ENCODE measurements around the gene XYLT1.

XYLT1 gene

GRCh38 chr16:17287166-17287800 is 183.5 kb downstream of the XYLT1 start:
- Histone ChIP-seq H3K18ac (ENCODE audit: low read depth in 1 of 2, low read length in 2 of 2) (no peak overlapping the region), H2AFZ (ENCODE audit: low read depth, low read length) (no peak overlapping the region), H3K4ac (ENCODE audit: low read depth in 1 of 2, low read length in 2 of 2) (no peak overlapping the region), H3K9ac (ENCODE audit: low read length) (no peak overlapping the region), H3K4me2 (ENCODE audit: low read length, poor library complexity, severe bottlenecking) (no peak overlapping the region), H3K14ac (ENCODE audit: low read length in 2 of 2) (no peak overlapping the region), H3K27ac (ENCODE audit: low read length, poor library complexity, severe bottlenecking) (no peak overlapping the region), H3K4me1 (ENCODE audit: control insufficient read depth, insufficient read depth, low read depth, low read length) (no peaks in the 10 kb centered on the region), H2BK5ac (ENCODE audit: low read depth, low read length, poor library complexity, severe bottlenecking) (no peak overlapping the region), H4K91ac (ENCODE audit: low read length) (no peak overlapping the region), H2AK5ac (ENCODE audit: low read length, severe bottlenecking) (no peak overlapping the region), H3K9me3 (ENCODE audit: control insufficient read depth, low read length) (no peaks in the 10 kb centered on the region), H4K8ac (ENCODE audit: low read length) (no peak overlapping the region), H2BK12ac (ENCODE audit: low read length in 2 of 2) (no peak overlapping the region), H3K4me3 (ENCODE audit: insufficient read depth in 1 of 2, low read depth in 1 of 2, low read length in 2 of 2) (no peak overlapping the region), H2BK15ac (ENCODE audit: low read depth, poor library complexity, severe bottlenecking) (no peak overlapping the region), H2BK120ac (ENCODE audit: low read depth, low read length) (no peak overlapping the region), H3K36me3 (ENCODE audit: control insufficient read depth in 1 of 2, insufficient read depth in 2 of 2, low read depth in 1 of 2, low read length in 2 of 2) (no peaks in the 10 kb centered on the region), H3K79me1 (replicated peaks; ENCODE audit: low read length, poor library complexity, severe bottlenecking) (no peaks in the 10 kb centered on the region), H3K27me3 (ENCODE audit: control insufficient read depth in 1 of 2, insufficient read depth in 1 of 2, low read length in 2 of 2) (no peaks in the 10 kb centered on the region), H3K23ac (ENCODE audit: low read length in 2 of 2) (no peak overlapping the region)
- DNase-seq, result no peak
- WGBS, result 56% methylated on average over 9 of the region's 10 CpGs

- H3K14ac ChIP-seq (ENCODE audit: low read length in 2 of 2), result no peak overlapping the region
- DNase-seq, result no peak
- H2BK12ac ChIP-seq (ENCODE audit: low read length in 2 of 2), result no peak overlapping the region
- H4K8ac ChIP-seq (ENCODE audit: low read length), result no peak overlapping the region
- no peaks in the 10 kb centered on the region for H3K9me3 ChIP-seq (ENCODE audit: control insufficient read depth, low read length)
- H3K27ac ChIP-seq (ENCODE audit: low read length, poor library complexity, severe bottlenecking), result no peak overlapping the region
- H3K23ac ChIP-seq (ENCODE audit: low read length in 2 of 2), result no peak overlapping the region
- H2AK5ac ChIP-seq (ENCODE audit: low read length, severe bottlenecking), result no peak overlapping the region
- H4K91ac ChIP-seq (ENCODE audit: low read length), result no peak overlapping the region
- H2AFZ ChIP-seq (ENCODE audit: low read depth, low read length), result no peak overlapping the region
- H2BK5ac ChIP-seq (ENCODE audit: low read depth, low read length, poor library complexity, severe bottlenecking), result no peak overlapping the region
- H3K4ac ChIP-seq (ENCODE audit: low read depth in 1 of 2, low read length in 2 of 2), result no peak overlapping the region
- no peaks in the 10 kb centered on the region for H3K27me3 ChIP-seq (ENCODE audit: control insufficient read depth in 1 of 2, insufficient read depth in 1 of 2, low read length in 2 of 2)
- H3K18ac ChIP-seq (ENCODE audit: low read depth in 1 of 2, low read length in 2 of 2), result no peak overlapping the region
- no peak overlapping the region for H2BK120ac ChIP-seq (ENCODE audit: low read depth, low read length)
- no peak overlapping the region for H3K4me3 ChIP-seq (ENCODE audit: insufficient read depth in 1 of 2, low read depth in 1 of 2, low read length in 2 of 2)
- WGBS, result 47% methylated on average over 4 of the region's 4 CpGs
- H2BK15ac ChIP-seq (ENCODE audit: low read depth, poor library complexity, severe bottlenecking), result no peak overlapping the region
- H3K79me1 ChIP-seq (replicated peaks; ENCODE audit: low read length, poor library complexity, severe bottlenecking), result no peaks in the 10 kb centered on the region
- H3K4me2 ChIP-seq (ENCODE audit: low read length, poor library complexity, severe bottlenecking), result no peak overlapping the region
- H3K9ac ChIP-seq (ENCODE audit: low read length), result no peak overlapping the region
- H3K36me3 ChIP-seq (ENCODE audit: control insufficient read depth in 1 of 2, insufficient read depth in 2 of 2, low read depth in 1 of 2, low read length in 2 of 2), result no peaks in the 10 kb centered on the region
- H3K4me1 ChIP-seq (ENCODE audit: control insufficient read depth, insufficient read depth, low read depth, low read length), result no peaks in the 10 kb centered on the region
Measured at GRCh38 chr16:17286443-17286842, 184.3 kb downstream of the XYLT1 start.

GRCh38 chr16:17283016-17283415 is 187.7 kb downstream of the XYLT1 start:
- Histone ChIP-seq H3K23ac (ENCODE audit: low read length in 2 of 2) (no peak overlapping the region), H2BK12ac (ENCODE audit: low read length in 2 of 2) (no peak overlapping the region), H3K79me1 (replicated peaks; ENCODE audit: low read length, poor library complexity, severe bottlenecking) (no peaks in the 10 kb centered on the region), H2AFZ (ENCODE audit: low read depth, low read length) (no peak overlapping the region), H4K8ac (ENCODE audit: low read length) (no peak overlapping the region), H3K4me3 (ENCODE audit: insufficient read depth in 1 of 2, low read depth in 1 of 2, low read length in 2 of 2) (no peak overlapping the region), H3K4me1 (ENCODE audit: control insufficient read depth, insufficient read depth, low read depth, low read length) (no peaks in the 10 kb centered on the region), H2AK5ac (ENCODE audit: low read length, severe bottlenecking) (no peak overlapping the region), H3K27ac (ENCODE audit: low read length, poor library complexity, severe bottlenecking) (no peak overlapping the region), H3K9me3 (ENCODE audit: control insufficient read depth, low read length) (no peaks in the 10 kb centered on the region), H3K4me2 (ENCODE audit: low read length, poor library complexity, severe bottlenecking) (no peak overlapping the region), H3K4ac (ENCODE audit: low read depth in 1 of 2, low read length in 2 of 2) (no peak overlapping the region), H3K14ac (ENCODE audit: low read length in 2 of 2) (no peak overlapping the region), H3K27me3 (ENCODE audit: control insufficient read depth in 1 of 2, insufficient read depth in 1 of 2, low read length in 2 of 2) (no peaks in the 10 kb centered on the region), H2BK120ac (ENCODE audit: low read depth, low read length) (no peak overlapping the region), H4K91ac (ENCODE audit: low read length) (no peak overlapping the region), H3K18ac (ENCODE audit: low read depth in 1 of 2, low read length in 2 of 2) (no peak overlapping the region), H3K9ac (ENCODE audit: low read length) (no peak overlapping the region), H3K36me3 (ENCODE audit: control insufficient read depth in 1 of 2, insufficient read depth in 2 of 2, low read depth in 1 of 2, low read length in 2 of 2) (no peaks in the 10 kb centered on the region), H2BK5ac (ENCODE audit: low read depth, low read length, poor library complexity, severe bottlenecking) (no peak overlapping the region), H2BK15ac (ENCODE audit: low read depth, poor library complexity, severe bottlenecking) (no peak overlapping the region)
- WGBS, result 82% methylated on average over 8 of the region's 8 CpGs
- no peak for DNase-seq

- 59% methylated on average over 3 of the region's 6 CpGs for whole genome bisulfite sequencing
- Histone ChIP-seq H3K14ac (ENCODE audit: low read length in 2 of 2) (no peak overlapping the region), H3K36me3 (ENCODE audit: control insufficient read depth in 1 of 2, insufficient read depth in 2 of 2, low read depth in 1 of 2, low read length in 2 of 2) (no peaks in the 10 kb centered on the region), H3K18ac (ENCODE audit: low read depth in 1 of 2, low read length in 2 of 2) (no peak overlapping the region), H3K4me3 (ENCODE audit: insufficient read depth in 1 of 2, low read depth in 1 of 2, low read length in 2 of 2) (no peak overlapping the region), H3K79me1 (replicated peaks; ENCODE audit: low read length, poor library complexity, severe bottlenecking) (no peaks in the 10 kb centered on the region), H2BK15ac (ENCODE audit: low read depth, poor library complexity, severe bottlenecking) (no peak overlapping the region), H3K9me3 (ENCODE audit: control insufficient read depth, low read length) (no peaks in the 10 kb centered on the region), H2AFZ (ENCODE audit: low read depth, low read length) (no peak overlapping the region), H2BK12ac (ENCODE audit: low read length in 2 of 2) (no peak overlapping the region), H3K27ac (ENCODE audit: low read length, poor library complexity, severe bottlenecking) (no peak overlapping the region), H4K8ac (ENCODE audit: low read length) (no peak overlapping the region), H3K4me2 (ENCODE audit: low read length, poor library complexity, severe bottlenecking) (no peak overlapping the region), H3K4ac (ENCODE audit: low read depth in 1 of 2, low read length in 2 of 2) (no peak overlapping the region), H2BK120ac (ENCODE audit: low read depth, low read length) (no peak overlapping the region), H4K91ac (ENCODE audit: low read length) (no peak overlapping the region), H3K4me1 (ENCODE audit: control insufficient read depth, insufficient read depth, low read depth, low read length) (no peaks in the 10 kb centered on the region), H2BK5ac (ENCODE audit: low read depth, low read length, poor library complexity, severe bottlenecking) (no peak overlapping the region), H2AK5ac (ENCODE audit: low read length, severe bottlenecking) (no peak overlapping the region), H3K23ac (ENCODE audit: low read length in 2 of 2) (no peak overlapping the region), H3K9ac (ENCODE audit: low read length) (no peak overlapping the region), H3K27me3 (ENCODE audit: control insufficient read depth in 1 of 2, insufficient read depth in 1 of 2, low read length in 2 of 2) (no peaks in the 10 kb centered on the region)
- DNase-seq, result no peak
Measured at GRCh38 chr16:17282247-17282646, 188.5 kb downstream of the XYLT1 start.

All from mesenchymal stem cell (in vitro differentiated cells and primary cell).